Esophagus squamous epithelium (tissue), 4 donors: ENCODE measurements around the gene ERG28.

Source experiments
- CTCF ChIP-seq, 6 experiments: fragments of 450-650 bp in 4 of 6; fragments of 200-600 bp in 2 of 6; sonication (generic) in 2 of 6; IDR thresholded peaks; one replicate each; pipeline ENCODE4 v1.5.1; 2016 to 2019; ENCODE audit warnings: antibody characterized with exemption in 6 of 6, mild to moderate bottlenecking in 4 of 6, moderate library complexity in 4 of 6
- POLR2A ChIP-seq, 4 donors: fragments of 450-650 bp; IDR thresholded peaks; one replicate each; pipeline ENCODE4 v1.6.1; 2017; ENCODE audit warnings: antibody characterized with exemption in 4 of 4, mild to moderate bottlenecking in 4 of 4, moderate library complexity in 3 of 4

GRCh38 chr14:75626863-75627262 is 33.8 kb downstream of the ERG28 start:
- TF ChIP-seq CTCF (IDR thresholded peaks at IDR 0.05) (no peak), POLR2A (IDR thresholded peaks at IDR 0.05) (no peak)
